GM13977 (cell line): Measurements from ENCODE around the gene ZBTB7B.

Source experiments
- DNase-seq: peaks from one replicate; pipeline ENCODE4 v3.0.0; 2012; ENCODE audit warnings: low spot score
- in situ Hi-C: fragments of 300-500 bp; cut with MboI; formaldehyde crosslinking; loops from one replicate; pipeline ENCODE4 v1.12.0; 2022; ENCODE audit warnings: low sequenced_read_pairs, low pct_unique_long_range_greater_than_20kb, mixed read lengths, inconsistent platforms; ENCODE audit not compliant: unreplicated experiment
- TF ChIP-seq, protein P1 (sequence below): IDR thresholded peaks from 2 replicates; pipeline ENCODE4 v1.5.1; 2012; ENCODE audit warnings: mild to moderate bottlenecking, control low read depth; ENCODE audit not compliant: insufficient read depth; ENCODE audit errors: extremely low read depth, missing control alignments

Gene ZBTB7B

GRCh38 chr1:155011437-155012025 is 8.9 kb downstream of the ZBTB7B start:
- DNase-seq, result no peak
- in situ Hi-C loops, result no loop called here
- TF ChIP-seq, protein P1, sequence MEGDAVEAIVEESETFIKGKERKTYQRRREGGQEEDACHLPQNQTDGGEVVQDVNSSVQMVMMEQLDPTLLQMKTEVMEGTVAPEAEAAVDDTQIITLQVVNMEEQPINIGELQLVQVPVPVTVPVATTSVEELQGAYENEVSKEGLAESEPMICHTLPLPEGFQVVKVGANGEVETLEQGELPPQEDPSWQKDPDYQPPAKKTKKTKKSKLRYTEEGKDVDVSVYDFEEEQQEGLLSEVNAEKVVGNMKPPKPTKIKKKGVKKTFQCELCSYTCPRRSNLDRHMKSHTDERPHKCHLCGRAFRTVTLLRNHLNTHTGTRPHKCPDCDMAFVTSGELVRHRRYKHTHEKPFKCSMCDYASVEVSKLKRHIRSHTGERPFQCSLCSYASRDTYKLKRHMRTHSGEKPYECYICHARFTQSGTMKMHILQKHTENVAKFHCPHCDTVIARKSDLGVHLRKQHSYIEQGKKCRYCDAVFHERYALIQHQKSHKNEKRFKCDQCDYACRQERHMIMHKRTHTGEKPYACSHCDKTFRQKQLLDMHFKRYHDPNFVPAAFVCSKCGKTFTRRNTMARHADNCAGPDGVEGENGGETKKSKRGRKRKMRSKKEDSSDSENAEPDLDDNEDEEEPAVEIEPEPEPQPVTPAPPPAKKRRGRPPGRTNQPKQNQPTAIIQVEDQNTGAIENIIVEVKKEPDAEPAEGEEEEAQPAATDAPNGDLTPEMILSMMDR, result no peak

- TF ChIP-seq, protein P1, result no peak
- no peak for DNase-seq
- in situ Hi-C loops, result no loop called here
Measured at GRCh38 chr1:155012026-155012546, 9.5 kb downstream of the ZBTB7B start.

GRCh38 chr1:155012776-155013602 is 10.4 kb downstream of the ZBTB7B start:
- in situ Hi-C loops, result no loop called here
- no peak for DNase-seq
- TF ChIP-seq, protein P1, result no peak

DNA sequence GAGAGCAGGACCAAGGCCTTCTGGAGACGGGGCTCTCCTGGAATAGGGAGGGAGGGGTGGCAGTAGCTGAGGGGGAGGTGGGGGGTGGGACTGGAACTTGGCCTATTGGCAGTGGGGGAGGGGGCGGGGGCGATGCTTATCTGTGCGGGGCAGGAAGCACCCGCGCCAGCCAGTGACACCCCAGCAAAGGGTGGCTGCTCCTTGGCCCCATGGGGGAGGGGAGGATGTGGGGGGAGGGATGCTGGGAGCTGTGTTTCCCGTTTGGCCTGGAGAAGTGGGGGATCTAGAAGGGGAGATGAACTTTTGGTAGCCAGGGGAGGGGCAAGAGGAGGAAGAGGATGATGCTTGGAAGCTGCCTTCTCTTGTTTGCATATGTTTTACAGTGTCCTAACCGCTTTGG is 11.0 kb downstream of the ZBTB7B start:
- in situ Hi-C loops, result no loop called here
- DNase-seq, result no peak
- TF ChIP-seq, protein P1, result no peak

DNA sequence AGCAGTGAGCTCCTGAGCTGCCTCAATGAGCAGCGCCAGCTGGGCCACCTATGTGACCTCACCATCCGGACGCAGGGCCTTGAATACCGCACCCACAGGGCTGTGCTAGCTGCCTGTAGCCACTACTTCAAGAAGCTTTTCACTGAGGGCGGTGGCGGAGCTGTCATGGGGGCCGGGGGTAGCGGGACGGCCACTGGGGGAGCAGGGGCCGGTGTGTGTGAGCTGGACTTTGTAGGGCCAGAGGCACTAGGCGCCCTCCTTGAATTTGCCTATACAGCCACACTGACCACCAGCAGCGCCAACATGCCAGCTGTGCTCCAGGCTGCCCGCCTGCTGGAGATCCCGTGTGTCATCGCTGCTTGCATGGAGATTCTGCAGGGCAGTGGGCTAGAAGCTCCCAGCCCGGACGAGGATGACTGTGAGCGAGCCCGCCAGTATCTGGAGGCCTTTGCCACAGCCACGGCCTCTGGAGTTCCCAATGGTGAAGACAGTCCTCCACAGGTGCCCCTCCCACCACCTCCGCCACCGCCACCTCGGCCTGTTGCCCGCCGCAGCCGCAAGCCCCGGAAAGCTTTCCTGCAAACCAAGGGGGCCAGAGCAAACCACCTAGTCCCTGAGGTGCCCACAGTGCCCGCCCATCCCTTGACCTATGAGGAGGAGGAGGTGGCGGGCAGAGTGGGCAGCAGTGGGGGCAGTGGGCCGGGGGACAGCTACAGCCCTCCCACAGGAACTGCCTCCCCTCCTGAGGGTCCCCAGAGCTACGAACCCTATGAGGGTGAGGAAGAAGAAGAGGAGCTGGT is 12.3 kb downstream of the ZBTB7B start:
- no peak for DNase-seq
- in situ Hi-C loops, result no loop called here
- TF ChIP-seq, protein P1, result no peak

- TF ChIP-seq, protein P1, result no peak
- in situ Hi-C loops, result no loop called here
- no peak for DNase-seq
Measured at GRCh38 chr1:155015527-155016230, 13.1 kb downstream of the ZBTB7B start.
